LNCAP (cell line): ENCODE results near the gene DACT1.

Experiments used
- CTCF ChIP-seq: fragments of 450-650 bp; IDR thresholded peaks from 2 replicates; pipeline ENCODE4 v1.5.1; 2017; ENCODE audit warnings: mild to moderate bottlenecking

The DACT1 gene

GRCh38 chr14:58638231-58639197 lies 752 bp downstream of the DACT1 start:
- no peak for TF ChIP-seq CTCF

GRCh38 chr14:58639198-58639565 lies 1.4 kb downstream of the DACT1 start:
- no peak for TF ChIP-seq CTCF

GRCh38 chr14:58639842-58640484 lies 2.2 kb downstream of the DACT1 start:
- peak; percentile 71 for TF ChIP-seq CTCF

GRCh38 chr14:58640959-58641358 lies 3.2 kb downstream of the DACT1 start:
- TF ChIP-seq CTCF: no peak

GRCh38 chr14:58641509-58641908 lies 3.7 kb downstream of the DACT1 start:
- no peak for TF ChIP-seq CTCF

GRCh38 chr14:58643366-58643765 lies 5.6 kb downstream of the DACT1 start:
- TF ChIP-seq CTCF: no peak

- no peak for TF ChIP-seq CTCF
These were observed 7.9 kb downstream of the DACT1 start for GRCh38 chr14:58645641-58646040.
